Spinal cord (tissue), 10 donors: ENCODE data around the gene NFATC4. TPM values are rescaled to one million over a fixed set of nuclear protein-coding genes. Genes with fewer than 3 reads are reported as not detected.

ENCODE experiments used
- DNase-seq, 6 donors: peaks; one replicate each; pipeline versions ENCODE4 v3.0.0 to v3.0.0-alpha.2; 2013 to 2015; ENCODE audit warnings: low spot score in 6 of 6, low read depth in 4 of 6
- H3K27ac ChIP-seq: one replicate; pipeline ENCODE4 v1.5.1; 2013; ENCODE audit warnings: low read depth, low read length, control low read depth
- H3K27me3 ChIP-seq: one replicate; pipeline ENCODE4 v1.6.1; 2013; ENCODE audit warnings: low read length; ENCODE audit not compliant: control insufficient read depth, insufficient read depth
- H3K36me3 ChIP-seq: one replicate; pipeline ENCODE4 v1.6.1; 2013; ENCODE audit warnings: low read length; ENCODE audit not compliant: control insufficient read depth, insufficient read depth
- H3K4me1 ChIP-seq: one replicate; pipeline ENCODE4 v1.6.1; 2013; ENCODE audit warnings: low read length; ENCODE audit not compliant: control insufficient read depth, insufficient read depth
- H3K4me3 ChIP-seq: one replicate; pipeline ENCODE4 v1.5.1; 2013; ENCODE audit warnings: low read depth, low read length, control low read depth
- H3K9me3 ChIP-seq: one replicate; pipeline ENCODE4 v1.6.1; 2013; ENCODE audit warnings: low read length; ENCODE audit not compliant: control insufficient read depth, insufficient read depth
- WGBS: methylation state at CpG from one replicate; pipeline ENCODE4 v1.1.5; 2013; ENCODE audit warnings: missing lambda C conversion rate; ENCODE audit not compliant: insufficient coverage; 5-methylcytosine and 5-hydroxymethylcytosine counted together
- polyA plus RNA-seq, 2 donors: library from polyadenylated mRNA; unstranded; fragments of 120-200 nt; gene quantifications; one replicate each; pipeline ENCODE4 v1.2.1, GENCODE V29; 2013; ENCODE audit not compliant: insufficient read length in 2 of 2
- small RNA-seq: library from RNA; depleted of rRNA; stranded (forward); fragments of <200 nt; gene quantifications from one replicate; pipeline ENCODE3, GENCODE V24; 2014; ENCODE audit warnings: low replicate concordance
- total RNA-seq, 2 donors: library from RNA; depleted of rRNA in 1 of 2; stranded (reverse); fragments of 120-200 nt in 1 of 2; fragments of >200 nt in 1 of 2; gene quantifications; one replicate each; pipeline versions ENCODE4 v1.2.3 to v1.2.4, GENCODE V29; 2013 to 2014
- donor health status: healthy.

NFATC4 gene
- total and polyA plus RNA-seq, 4 donors, result 10.8 to 63.3 (median 32.8) TPM

DNA sequence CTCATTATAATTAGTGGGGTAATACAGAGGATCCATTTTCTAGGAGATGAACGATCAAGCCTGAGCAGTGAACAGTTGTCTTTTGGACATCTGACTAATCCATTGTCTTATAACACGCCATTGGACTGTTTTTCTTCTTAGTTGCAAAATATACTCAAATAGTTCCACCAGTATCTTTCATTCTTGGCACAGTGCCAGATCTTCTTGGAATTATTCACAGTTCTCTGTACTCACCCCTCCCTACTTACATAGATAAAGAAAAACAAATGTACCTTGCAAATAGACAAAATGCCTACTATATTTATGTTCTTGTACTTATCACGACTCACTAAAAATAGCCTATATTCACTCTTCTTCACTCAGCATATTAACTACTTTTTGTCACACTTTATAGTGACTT lies 57.7 kb downstream of the NFATC4 start:
- WGBS, result 56% methylated on average over 1 of the region's 3 CpGs
- Histone ChIP-seq H3K4me1 (peaks cover 19% of the 10 kb centered on the region), H3K4me3 (no peak overlapping the region), H3K36me3 (peaks cover 3% of the 10 kb centered on the region), H3K27me3 (peaks cover 4% of the 10 kb centered on the region), H3K27ac (no peak overlapping the region), H3K9me3 (no peaks in the 10 kb centered on the region)
- no peak for DNase-seq

DNA sequence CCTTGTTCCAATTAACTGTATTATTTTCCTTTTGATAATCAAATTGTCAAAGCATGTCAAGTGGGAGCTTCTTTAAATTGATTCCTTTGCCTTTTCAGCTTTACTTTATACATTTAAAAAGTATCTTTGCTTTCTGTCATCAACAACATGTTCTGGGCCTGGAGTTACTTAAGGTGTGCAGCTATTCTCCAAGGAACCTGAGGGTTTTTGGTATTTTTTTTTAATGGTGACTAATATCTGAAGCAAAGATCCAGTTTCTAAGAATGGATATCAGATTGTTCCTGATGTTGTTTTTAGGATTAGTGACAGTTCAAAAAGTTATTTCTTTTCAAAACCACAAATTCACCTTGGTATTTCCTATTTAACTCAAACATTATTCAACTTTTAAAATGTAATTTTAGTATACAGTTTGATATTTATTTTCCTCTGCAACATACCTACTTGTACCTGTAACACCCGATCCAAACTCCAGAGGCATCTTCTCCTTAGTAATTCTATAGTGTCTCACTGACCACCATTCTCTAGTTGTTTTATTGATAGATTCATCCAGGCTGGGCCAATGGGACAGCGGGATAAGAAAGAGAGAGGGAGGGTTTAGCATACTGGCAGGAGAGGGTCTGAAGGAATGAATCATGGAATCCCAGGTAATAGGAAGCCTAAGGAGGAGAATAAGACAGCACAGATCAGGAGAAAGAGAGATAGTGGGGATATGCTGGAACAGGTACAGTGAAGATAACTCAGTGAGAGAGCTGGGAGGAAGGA lies 58.3 kb downstream of the NFATC4 start:
- no peak overlapping the region for H3K4me3 ChIP-seq
- H3K4me1 ChIP-seq, result peaks cover 25% of the 10 kb centered on the region
- 86% methylated on average over 1 of the region's 2 CpGs for WGBS
- H3K9me3 ChIP-seq, result no peaks in the 10 kb centered on the region
- H3K36me3 ChIP-seq, result peaks cover 5% of the 10 kb centered on the region
- DNase-seq, result no peak
- H3K27me3 ChIP-seq, result peaks cover 4% of the 10 kb centered on the region
- H3K27ac ChIP-seq, result no peak overlapping the region

DNA sequence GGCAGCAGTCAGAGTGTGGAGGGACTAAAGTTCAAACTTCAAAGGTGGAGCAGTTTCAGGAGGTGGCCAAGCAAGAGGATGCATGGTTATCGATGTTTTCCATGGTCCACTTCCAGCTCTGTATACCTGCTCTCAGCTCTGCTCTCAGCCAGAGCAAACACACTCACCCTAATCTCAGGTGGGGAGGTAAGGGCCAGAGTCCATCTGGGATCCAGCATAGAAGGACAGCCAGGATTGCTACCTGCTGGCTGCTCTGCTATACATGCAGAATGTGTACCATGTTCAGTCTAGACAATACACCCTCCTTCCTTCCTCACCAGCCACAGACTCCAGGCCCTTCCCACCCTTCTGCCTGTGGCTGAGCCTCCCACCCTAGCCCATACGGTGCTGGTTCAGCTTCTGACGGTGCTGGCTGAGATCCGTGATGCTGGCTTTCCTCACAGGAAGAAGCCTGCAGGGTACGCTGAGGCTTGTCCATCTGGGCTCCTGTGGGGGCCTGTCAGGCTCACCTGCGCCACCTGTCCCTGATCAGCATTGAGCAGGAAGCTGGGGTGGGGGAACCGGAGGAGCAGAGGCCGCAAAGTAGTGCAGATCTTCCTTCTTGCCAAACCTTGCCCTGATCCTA lies 59.0 kb downstream of the NFATC4 start:
- Histone ChIP-seq H3K27ac (no peak overlapping the region), H3K36me3 (peaks cover 12% of the 10 kb centered on the region), H3K4me1 (peaks cover 32% of the 10 kb centered on the region), H3K4me3 (no peak overlapping the region), H3K27me3 (peaks cover 4% of the 10 kb centered on the region), H3K9me3 (no peaks in the 10 kb centered on the region)
- WGBS, result 77% methylated on average over 6 of the region's 8 CpGs
- DNase-seq, result no peak

DNA sequence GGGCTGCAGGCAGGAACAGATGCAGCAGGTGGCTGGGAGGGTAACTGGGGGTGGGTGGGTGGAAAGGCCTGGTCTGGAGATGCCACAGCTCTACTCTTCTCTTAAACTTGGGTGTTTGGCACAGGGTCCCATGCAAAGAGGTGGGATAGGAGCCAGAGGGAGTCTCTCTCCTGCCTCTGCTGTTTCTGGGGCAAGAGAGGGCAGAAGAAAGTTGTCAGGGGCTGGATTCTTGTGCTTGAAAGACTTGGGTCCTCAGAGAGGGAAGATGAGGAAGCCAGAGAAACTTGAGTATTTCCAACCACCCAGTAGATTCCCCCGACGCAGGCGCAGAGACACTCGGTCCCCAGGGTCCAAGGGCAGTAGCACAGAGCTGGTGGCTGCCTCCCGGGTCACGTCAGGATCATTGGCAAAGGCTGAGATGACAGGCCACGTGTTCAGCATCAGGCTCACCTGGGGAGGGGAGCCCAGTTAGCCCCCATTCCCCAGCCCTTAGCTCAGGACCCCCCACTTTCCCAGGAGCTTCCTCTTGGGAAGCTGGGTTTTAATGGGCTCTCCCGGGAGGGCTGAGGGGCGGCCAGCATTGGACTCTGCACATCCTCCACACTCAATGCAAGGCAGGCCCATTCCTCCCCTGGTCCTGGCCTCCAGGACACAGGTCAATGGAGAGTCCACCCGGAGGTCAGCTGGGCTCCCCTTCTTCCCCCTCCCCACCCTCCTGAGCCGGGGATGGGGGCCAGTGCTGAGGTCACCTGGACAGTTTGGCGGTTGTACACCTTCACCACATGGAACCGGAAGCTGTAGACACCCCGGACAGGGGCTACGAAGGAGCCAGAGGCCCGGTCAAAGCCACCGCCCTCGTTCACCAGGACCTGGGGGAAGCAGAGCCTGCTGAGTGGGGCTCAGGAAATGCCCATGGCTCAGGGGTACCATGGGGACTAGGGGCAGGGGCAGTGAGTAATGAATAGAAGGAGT lies 59.8 kb downstream of the NFATC4 start:
- Histone ChIP-seq H3K36me3 (peaks cover 19% of the 10 kb centered on the region), H3K4me1 (peaks cover 39% of the 10 kb centered on the region), H3K9me3 (no peaks in the 10 kb centered on the region), H3K27ac (no peak overlapping the region), H3K27me3 (peaks cover 4% of the 10 kb centered on the region), H3K4me3 (no peak overlapping the region)
- WGBS, result 90% methylated on average over 18 of the region's 18 CpGs
- DNase-seq, result no peak

DNA sequence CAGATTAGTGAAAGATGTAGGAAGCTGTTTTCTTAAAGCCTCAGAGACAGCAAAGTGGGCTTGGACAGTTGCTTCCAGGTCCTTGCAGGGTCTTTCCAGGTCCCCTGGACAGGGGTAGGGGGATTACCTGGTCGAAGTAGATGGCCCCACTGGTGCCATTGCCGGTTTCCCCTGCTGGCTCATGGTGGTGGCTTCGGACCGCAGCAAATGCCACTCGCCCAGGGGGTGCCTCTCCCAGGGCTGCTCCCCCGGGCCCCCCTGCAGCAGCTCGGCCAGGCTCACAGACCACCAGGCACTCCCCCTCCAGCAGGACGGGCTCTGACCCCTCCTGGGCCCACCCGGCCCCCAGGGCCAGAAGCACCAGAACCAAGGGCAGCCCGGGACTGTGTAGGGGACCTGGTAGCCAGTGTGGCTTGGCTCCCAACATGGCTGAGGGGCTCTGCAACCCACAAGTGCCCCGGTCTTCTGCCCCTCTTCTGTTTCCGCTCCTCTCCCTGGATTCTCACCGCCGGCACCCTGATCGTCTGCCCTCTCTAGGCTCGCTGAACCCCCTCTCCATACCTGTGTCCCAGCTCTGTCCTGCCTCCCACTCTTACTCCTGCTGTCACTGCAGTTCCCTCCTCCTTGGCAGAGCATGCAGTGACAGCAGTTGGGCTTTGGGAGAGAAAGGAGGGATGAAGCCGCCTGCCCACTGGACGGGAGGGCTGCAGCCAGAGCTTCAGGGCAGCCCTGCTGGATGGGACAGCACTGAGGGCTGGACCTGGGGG lies 60.8 kb downstream of the NFATC4 start:
- peak overlapping the region; percentile 46 for H3K4me3 ChIP-seq
- H3K4me1 ChIP-seq, result peaks cover 39% of the 10 kb centered on the region
- H3K27me3 ChIP-seq, result peaks cover 4% of the 10 kb centered on the region
- H3K9me3 ChIP-seq, result no peaks in the 10 kb centered on the region
- H3K36me3 ChIP-seq, result peaks cover 19% of the 10 kb centered on the region
- 88% methylated on average over 18 of the region's 18 CpGs for WGBS
- peak overlapping the region; percentile 91 for H3K27ac ChIP-seq
- DNase-seq, result no peak

Small RNA genes lying within 50 kb of the gene (small RNA-seq; reads per million reads assigned to genes)
- gene RF00026, result not detected

Other genes with a start within 250 kb of the NFATC4 start
Only the 30 nearest of the 31 such genes appear.
- under 1 TPM in 1 of 2 donors, not detected in 1; 0.77 TPM for gene FITM1, start 237.5 kb upstream of the NFATC4 start, total RNA-seq
- gene FITM1, start 237.5 kb upstream of the NFATC4 start, polyA plus RNA-seq, result 1 to 10 TPM; 1.1 to 1.2 TPM
- gene PSME1, start 232.0 kb upstream of the NFATC4 start, total RNA-seq, result 100 to 1,000 TPM in 1 of 2 donors, 10 to 100 TPM in 1; 49.0 to 134 TPM
- 100 to 1,000 TPM in 1 of 2 donors, 10 to 100 TPM in 1; 96.2 to 103 TPM for gene PSME1, start 232.0 kb upstream of the NFATC4 start, polyA plus RNA-seq
- gene EMC9, start 226.6 kb upstream of the NFATC4 start, total RNA-seq, result 10 to 100 TPM; 11.0 to 20.1 TPM
- gene EMC9, start 226.6 kb upstream of the NFATC4 start, polyA plus RNA-seq, result 10 to 100 TPM; 31.2 to 37.2 TPM
- gene PSME2, start 221.6 kb upstream of the NFATC4 start, total RNA-seq, result 100 to 1,000 TPM in 1 of 2 donors, 10 to 100 TPM in 1; 59.4 to 136 TPM
- gene PSME2, start 221.6 kb upstream of the NFATC4 start, polyA plus RNA-seq, result 100 to 1,000 TPM; 112 to 115 TPM
- gene RNF31, start 220.7 kb upstream of the NFATC4 start, total RNA-seq, result 10 to 100 TPM; 17.8 to 47.3 TPM
- gene RNF31, start 220.7 kb upstream of the NFATC4 start, polyA plus RNA-seq, result 10 to 100 TPM; 50.2 to 56.8 TPM
- 10 to 100 TPM; 50.0 to 81.4 TPM for gene IRF9, start 206.9 kb upstream of the NFATC4 start, total RNA-seq
- 10 to 100 TPM; 68.6 to 74.0 TPM for gene IRF9, start 206.9 kb upstream of the NFATC4 start, polyA plus RNA-seq
- gene REC8, start 196.1 kb upstream of the NFATC4 start, total RNA-seq, result 10 to 100 TPM; 18.7 to 21.8 TPM
- gene REC8, start 196.1 kb upstream of the NFATC4 start, polyA plus RNA-seq, result 100 to 1,000 TPM in 1 of 2 donors, 10 to 100 TPM in 1; 95.9 to 129 TPM
- 10 to 100 TPM in 1 of 2 donors, 1 to 10 TPM in 1; 9.2 to 28.2 TPM for gene IPO4, start 179.4 kb upstream of the NFATC4 start, total RNA-seq
- 10 to 100 TPM; 19.4 to 22.7 TPM for gene IPO4, start 179.4 kb upstream of the NFATC4 start, polyA plus RNA-seq
- gene TM9SF1, start 172.7 kb upstream of the NFATC4 start, total RNA-seq, result 10 to 100 TPM; 36.6 to 62.9 TPM
- gene TM9SF1, start 172.7 kb upstream of the NFATC4 start, polyA plus RNA-seq, result 10 to 100 TPM; 30.7 to 36.8 TPM
- gene TSSK4, start 162.5 kb upstream of the NFATC4 start, total RNA-seq, result not detected
- 10 to 100 TPM in 1 of 2 donors, 1 to 10 TPM in 1; 7.4 to 15.2 TPM for gene TSSK4, start 162.5 kb upstream of the NFATC4 start, polyA plus RNA-seq
- 10 to 100 TPM; 23.2 to 44.2 TPM for gene CHMP4A, start 154.7 kb upstream of the NFATC4 start, total RNA-seq
- 10 to 100 TPM; 48.9 to 62.9 TPM for gene CHMP4A, start 154.7 kb upstream of the NFATC4 start, polyA plus RNA-seq
- 10 to 100 TPM; 22.1 to 46.2 TPM for gene MDP1, start 152.1 kb upstream of the NFATC4 start, total RNA-seq
- 10 to 100 TPM; 19.5 to 21.3 TPM for gene MDP1, start 152.1 kb upstream of the NFATC4 start, polyA plus RNA-seq
- gene NEDD8, start 135.8 kb upstream of the NFATC4 start, total RNA-seq, result 100 to 1,000 TPM in 1 of 2 donors, 10 to 100 TPM in 1; 79.6 to 278 TPM
- gene NEDD8, start 135.8 kb upstream of the NFATC4 start, polyA plus RNA-seq, result 100 to 1,000 TPM; 229 to 250 TPM
- gene GMPR2, start 135.3 kb upstream of the NFATC4 start, total RNA-seq, result 10 to 100 TPM; 57.5 to 77.4 TPM
- gene GMPR2, start 135.3 kb upstream of the NFATC4 start, polyA plus RNA-seq, result 10 to 100 TPM; 84.0 to 96.9 TPM
- 10 to 100 TPM; 41.9 to 64.1 TPM for gene TINF2, start 125.6 kb upstream of the NFATC4 start, total RNA-seq
- 10 to 100 TPM; 51.8 to 59.1 TPM for gene TINF2, start 125.6 kb upstream of the NFATC4 start, polyA plus RNA-seq
- 1 to 10 TPM in 1 of 2 donors, under 1 TPM in 1; 0.99 to 6.2 TPM for gene TGM1, start 105.0 kb upstream of the NFATC4 start, total RNA-seq
- 1 to 10 TPM; 4.9 to 6.1 TPM for gene TGM1, start 105.0 kb upstream of the NFATC4 start, polyA plus RNA-seq
- 10 to 100 TPM; 23.1 to 23.5 TPM for gene RABGGTA, start 96.6 kb upstream of the NFATC4 start, total RNA-seq
- gene RABGGTA, start 96.6 kb upstream of the NFATC4 start, polyA plus RNA-seq, result 10 to 100 TPM; 31.8 to 42.9 TPM
- gene DHRS1, start 68.4 kb upstream of the NFATC4 start, total RNA-seq, result 10 to 100 TPM; 12.6 to 20.2 TPM
- 10 to 100 TPM; 31.1 to 47.5 TPM for gene DHRS1, start 68.4 kb upstream of the NFATC4 start, polyA plus RNA-seq
- gene NOP9, start 68.3 kb upstream of the NFATC4 start, total RNA-seq, result 10 to 100 TPM; 18.7 to 21.5 TPM
- gene NOP9, start 68.3 kb upstream of the NFATC4 start, polyA plus RNA-seq, result 10 to 100 TPM; 25.7 to 27.7 TPM
- gene CIDEB, start 60.2 kb upstream of the NFATC4 start, total RNA-seq, result 10 to 100 TPM in 1 of 2 donors, 1 to 10 TPM in 1; 4.9 to 14.8 TPM
- gene CIDEB, start 60.2 kb upstream of the NFATC4 start, polyA plus RNA-seq, result 1 to 10 TPM; 6.3 to 7.8 TPM
- gene LTB4R2, start 58.0 kb upstream of the NFATC4 start, total RNA-seq, result 1 to 10 TPM; 1.4 to 3.6 TPM
- 1 to 10 TPM; 2.5 to 3.3 TPM for gene LTB4R2, start 58.0 kb upstream of the NFATC4 start, polyA plus RNA-seq
- gene LTB4R, start 56.7 kb upstream of the NFATC4 start, total RNA-seq, result 1 to 10 TPM; 2.7 to 2.8 TPM
- gene LTB4R, start 56.7 kb upstream of the NFATC4 start, polyA plus RNA-seq, result 1 to 10 TPM; 3.8 to 6.2 TPM
- 1 to 10 TPM; 3.5 to 9.0 TPM for gene ADCY4, start 33.1 kb upstream of the NFATC4 start, total RNA-seq
- 10 to 100 TPM; 11.9 to 16.0 TPM for gene ADCY4, start 33.1 kb upstream of the NFATC4 start, polyA plus RNA-seq
- gene RIPK3, start 28.2 kb upstream of the NFATC4 start, total RNA-seq, result 1 to 10 TPM; 1.4 to 3.1 TPM
- 1 to 10 TPM; 1.4 to 2.0 TPM for gene RIPK3, start 28.2 kb upstream of the NFATC4 start, polyA plus RNA-seq
- 10 to 100 TPM; 14.8 to 37.4 TPM for gene NYNRIN, start 30.8 kb downstream of the NFATC4 start, total RNA-seq
- 10 to 100 TPM; 25.3 to 35.0 TPM for gene NYNRIN, start 30.8 kb downstream of the NFATC4 start, polyA plus RNA-seq
- gene CBLN3, start 61.5 kb downstream of the NFATC4 start, total RNA-seq, result 1 to 10 TPM in 1 of 2 donors, under 1 TPM in 1; 0.59 to 2.4 TPM
- 1 to 10 TPM; 1.4 to 1.7 TPM for gene CBLN3, start 61.5 kb downstream of the NFATC4 start, polyA plus RNA-seq
- 10 to 100 TPM; 24.4 to 38.3 TPM for gene KHNYN, start 61.8 kb downstream of the NFATC4 start, total RNA-seq
- gene KHNYN, start 61.8 kb downstream of the NFATC4 start, polyA plus RNA-seq, result 10 to 100 TPM; 19.4 to 21.7 TPM
- 10 to 100 TPM; 18.5 to 34.4 TPM for gene SDR39U1, start 74.6 kb downstream of the NFATC4 start, total RNA-seq
- gene SDR39U1, start 74.6 kb downstream of the NFATC4 start, polyA plus RNA-seq, result 10 to 100 TPM; 88.7 to 96.8 TPM
- gene CMA1, start 140.1 kb downstream of the NFATC4 start, total RNA-seq, result not detected
- not detected for gene CMA1, start 140.1 kb downstream of the NFATC4 start, polyA plus RNA-seq
- 10 to 100 TPM in 1 of 2 donors, 1 to 10 TPM in 1; 4.6 to 23.0 TPM for gene CTSG, start 208.1 kb downstream of the NFATC4 start, total RNA-seq
- under 1 TPM in 1 of 2 donors, not detected in 1; 0.36 TPM for gene CTSG, start 208.1 kb downstream of the NFATC4 start, polyA plus RNA-seq